Measurements from ENCODE around the gene SFPQ.

Gene SFPQ

GRCh38 chr1:35186239-35186638, 6.7 kb downstream of the SFPQ start:
- peaks cover 99% of the 10 kb centered on the region for H3K36me3 ChIP-seq (ENCODE audit: insufficient read depth, insufficient read length, low read length)
- H3K4me3 ChIP-seq (ENCODE audit: insufficient read length, low read depth) = no peak overlapping the region
- TF ChIP-seq YY1 (IDR thresholded peaks at IDR 0.05; ENCODE audit: insufficient read depth, insufficient read length) = no peak
- TF ChIP-seq ZNF274 (IDR thresholded peaks at IDR 0.05; ENCODE audit: low read depth, low read length) = no peak
- no peaks in the 10 kb centered on the region for H3K4me1 ChIP-seq (ENCODE audit: insufficient read depth, insufficient read length)
- no peaks in the 10 kb centered on the region for H3K9me3 ChIP-seq (ENCODE audit: insufficient read depth, low read length)
- no peak for DNase-seq (ENCODE audit: low read depth, low spot score)
- H3K9ac ChIP-seq (ENCODE audit: insufficient read length, low read depth) = no peak overlapping the region
- no peaks in the 10 kb centered on the region for H3K27me3 ChIP-seq (ENCODE audit: insufficient read depth, insufficient read length)

DNA sequence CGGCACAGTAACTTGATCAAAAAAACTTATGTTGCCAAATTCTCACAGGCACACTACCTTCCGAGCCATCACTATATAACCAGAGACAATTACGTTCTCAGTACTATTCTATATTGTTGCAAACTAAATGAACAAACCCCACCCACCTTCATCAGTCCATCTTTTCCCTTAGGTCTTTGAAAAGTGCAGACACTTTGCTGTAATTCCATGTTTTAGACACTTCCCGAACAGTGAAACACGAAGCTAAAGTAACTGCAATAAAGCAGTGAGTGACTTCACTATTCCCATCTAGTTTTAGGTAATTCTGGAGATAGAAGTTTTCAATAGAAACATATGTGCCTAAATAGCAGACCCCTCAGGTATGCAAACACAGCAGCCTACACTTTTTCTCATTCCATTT, 7.7 kb downstream of the SFPQ start:
- peaks cover 99% of the 10 kb centered on the region for H3K36me3 ChIP-seq (ENCODE audit: insufficient read depth, insufficient read length, low read length)
- H3K27me3 ChIP-seq (ENCODE audit: insufficient read depth, insufficient read length) = no peaks in the 10 kb centered on the region
- no peaks in the 10 kb centered on the region for H3K4me1 ChIP-seq (ENCODE audit: insufficient read depth, insufficient read length)
- no peak overlapping the region for H3K4me3 ChIP-seq (ENCODE audit: insufficient read length, low read depth)
- no peak for TF ChIP-seq SUZ12 (IDR thresholded peaks at IDR 0.05; ENCODE audit: extremely low read depth, insufficient read depth, insufficient read length)
- no peak for TF ChIP-seq YY1 (IDR thresholded peaks at IDR 0.05; ENCODE audit: insufficient read depth, insufficient read length)
- TF ChIP-seq ZNF274 (IDR thresholded peaks at IDR 0.05; ENCODE audit: low read depth, low read length) = no peak
- no peaks in the 10 kb centered on the region for H3K9me3 ChIP-seq (ENCODE audit: insufficient read depth, low read length)
- no peak overlapping the region for H3K9ac ChIP-seq (ENCODE audit: insufficient read length, low read depth)
- no peak for DNase-seq (ENCODE audit: low read depth, low spot score)

- H3K9ac ChIP-seq (ENCODE audit: insufficient read length, low read depth) = no peak overlapping the region
- H3K36me3 ChIP-seq (ENCODE audit: insufficient read depth, insufficient read length, low read length) = peaks cover 99% of the 10 kb centered on the region
- no peaks in the 10 kb centered on the region for H3K9me3 ChIP-seq (ENCODE audit: insufficient read depth, low read length)
- no peaks in the 10 kb centered on the region for H3K27me3 ChIP-seq (ENCODE audit: insufficient read depth, insufficient read length)
- no peak for TF ChIP-seq ZNF274 (IDR thresholded peaks at IDR 0.05; ENCODE audit: low read depth, low read length)
- TF ChIP-seq SUZ12 (IDR thresholded peaks at IDR 0.05; ENCODE audit: extremely low read depth, insufficient read depth, insufficient read length) = no peak
- no peak for TF ChIP-seq YY1 (IDR thresholded peaks at IDR 0.05; ENCODE audit: insufficient read depth, insufficient read length)
- no peak overlapping the region for H3K4me3 ChIP-seq (ENCODE audit: insufficient read length, low read depth)
- DNase-seq (ENCODE audit: low read depth, low spot score) = no peak
- no peaks in the 10 kb centered on the region for H3K4me1 ChIP-seq (ENCODE audit: insufficient read depth, insufficient read length)
Observed at GRCh38 chr1:35184495-35185199, 8.3 kb downstream of the SFPQ start.

DNA sequence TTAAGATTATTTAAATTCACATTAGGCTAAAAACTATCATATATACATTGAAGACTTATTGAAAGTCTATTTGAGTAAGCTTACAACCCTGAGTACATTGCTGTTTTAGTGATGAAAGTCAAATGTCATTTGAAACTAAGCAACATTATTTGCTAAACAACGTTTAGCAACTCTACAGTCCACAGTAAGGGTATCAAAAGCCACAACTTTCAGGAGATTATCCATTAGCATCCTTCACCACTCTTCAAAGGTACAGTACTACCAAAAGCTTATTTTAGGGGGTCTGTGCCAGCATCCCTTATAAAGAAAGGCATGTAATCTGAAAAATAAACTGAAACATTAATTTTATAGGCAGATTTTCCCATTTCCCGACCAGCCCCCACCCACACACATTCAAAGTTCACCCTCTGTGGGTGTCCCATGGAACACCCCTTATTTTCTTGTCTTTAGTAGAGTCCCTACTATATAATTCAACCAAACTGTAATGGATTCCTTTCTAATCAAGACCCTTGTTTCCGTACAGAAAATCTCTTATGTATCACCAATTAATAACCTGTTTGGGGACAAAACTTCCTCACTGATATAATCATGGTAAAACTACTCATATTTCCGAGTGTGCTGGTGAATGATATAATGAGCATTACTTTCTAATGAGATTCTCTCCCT, 11.0 kb downstream of the SFPQ start:
- peaks cover 99% of the 10 kb centered on the region for H3K36me3 ChIP-seq (ENCODE audit: insufficient read depth, insufficient read length, low read length)
- H3K27me3 ChIP-seq (ENCODE audit: insufficient read depth, insufficient read length) = no peaks in the 10 kb centered on the region
- no peak for DNase-seq (ENCODE audit: low read depth, low spot score)
- TF ChIP-seq YY1 (IDR thresholded peaks at IDR 0.05; ENCODE audit: insufficient read depth, insufficient read length) = no peak
- TF ChIP-seq SUZ12 (IDR thresholded peaks at IDR 0.05; ENCODE audit: extremely low read depth, insufficient read depth, insufficient read length) = no peak
- TF ChIP-seq ZNF274 (IDR thresholded peaks at IDR 0.05; ENCODE audit: low read depth, low read length) = no peak
- H3K4me3 ChIP-seq (ENCODE audit: insufficient read length, low read depth) = no peak overlapping the region
- no peak overlapping the region for H3K9ac ChIP-seq (ENCODE audit: insufficient read length, low read depth)
- H3K4me1 ChIP-seq (ENCODE audit: insufficient read depth, insufficient read length) = no peaks in the 10 kb centered on the region
- H3K9me3 ChIP-seq (ENCODE audit: insufficient read depth, low read length) = no peaks in the 10 kb centered on the region

DNA sequence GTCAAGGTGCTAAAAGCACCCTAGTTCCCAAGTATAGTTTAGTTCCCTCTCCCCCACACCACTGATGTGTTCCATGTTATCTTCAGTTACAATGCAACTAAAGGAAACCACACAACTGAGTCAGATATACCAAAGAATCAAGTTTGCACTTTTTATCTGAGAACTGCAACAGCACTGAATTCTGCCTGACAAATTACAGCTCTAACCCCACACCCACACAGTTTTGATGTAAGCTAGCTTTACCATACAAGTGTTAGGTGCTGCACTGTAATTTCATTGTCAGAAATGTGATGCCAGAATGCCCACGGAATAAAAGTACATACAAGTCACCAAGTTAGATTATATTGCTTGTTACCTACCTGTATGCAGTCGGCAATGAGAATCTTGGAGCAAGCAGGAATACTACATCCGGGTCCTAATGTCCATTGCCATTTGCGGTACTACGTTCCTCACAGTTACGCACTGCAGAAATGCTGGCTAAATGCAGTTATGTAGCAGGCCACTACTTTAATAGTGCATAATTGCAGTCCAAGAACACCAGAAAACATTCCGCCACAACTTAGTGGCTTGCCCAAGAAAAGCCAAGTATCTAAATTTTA, 12.1 kb downstream of the SFPQ start:
- no peak for TF ChIP-seq YY1 (IDR thresholded peaks at IDR 0.05; ENCODE audit: insufficient read depth, insufficient read length)
- no peak for TF ChIP-seq SUZ12 (IDR thresholded peaks at IDR 0.05; ENCODE audit: extremely low read depth, insufficient read depth, insufficient read length)
- no peak for TF ChIP-seq ZNF274 (IDR thresholded peaks at IDR 0.05; ENCODE audit: low read depth, low read length)
- no peaks in the 10 kb centered on the region for H3K9me3 ChIP-seq (ENCODE audit: insufficient read depth, low read length)
- no peak for DNase-seq (ENCODE audit: low read depth, low spot score)
- H3K4me1 ChIP-seq (ENCODE audit: insufficient read depth, insufficient read length) = no peaks in the 10 kb centered on the region
- H3K36me3 ChIP-seq (ENCODE audit: insufficient read depth, insufficient read length, low read length) = peaks cover 99% of the 10 kb centered on the region
- no peaks in the 10 kb centered on the region for H3K27me3 ChIP-seq (ENCODE audit: insufficient read depth, insufficient read length)
- no peak overlapping the region for H3K4me3 ChIP-seq (ENCODE audit: insufficient read length, low read depth)
- no peak overlapping the region for H3K9ac ChIP-seq (ENCODE audit: insufficient read length, low read depth)

DNA sequence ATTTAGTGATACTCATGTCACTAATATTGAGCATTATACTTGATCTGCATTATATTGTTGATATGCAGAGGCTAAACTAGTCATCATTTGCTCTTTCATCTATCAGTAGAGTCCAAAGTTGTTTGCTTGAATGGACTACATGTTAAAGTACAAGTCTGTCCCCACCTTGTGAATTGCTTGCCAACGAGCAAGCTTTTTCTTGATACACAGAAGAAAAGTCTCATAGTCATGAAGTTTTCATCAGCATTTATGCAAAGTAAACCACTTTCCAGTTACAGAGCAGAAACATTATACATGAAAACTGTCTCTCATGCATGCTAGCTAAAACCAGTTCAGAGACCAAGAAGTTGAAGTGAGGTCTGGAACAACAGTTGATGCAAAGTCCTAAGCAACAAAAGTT, 13.0 kb downstream of the SFPQ start:
- H3K4me3 ChIP-seq (ENCODE audit: insufficient read length, low read depth) = no peak overlapping the region
- no peaks in the 10 kb centered on the region for H3K4me1 ChIP-seq (ENCODE audit: insufficient read depth, insufficient read length)
- H3K36me3 ChIP-seq (ENCODE audit: insufficient read depth, insufficient read length, low read length) = peaks cover 99% of the 10 kb centered on the region
- DNase-seq (ENCODE audit: low read depth, low spot score) = no peak
- H3K27me3 ChIP-seq (ENCODE audit: insufficient read depth, insufficient read length) = no peaks in the 10 kb centered on the region
- H3K9me3 ChIP-seq (ENCODE audit: insufficient read depth, low read length) = no peaks in the 10 kb centered on the region
- TF ChIP-seq SUZ12 (IDR thresholded peaks at IDR 0.05; ENCODE audit: extremely low read depth, insufficient read depth, insufficient read length) = no peak
- no peak for TF ChIP-seq ZNF274 (IDR thresholded peaks at IDR 0.05; ENCODE audit: low read depth, low read length)
- no peak for TF ChIP-seq YY1 (IDR thresholded peaks at IDR 0.05; ENCODE audit: insufficient read depth, insufficient read length)
- H3K9ac ChIP-seq (ENCODE audit: insufficient read length, low read depth) = no peak overlapping the region

GRCh38 chr1:35178874-35179380, 14.0 kb downstream of the SFPQ start:
- Histone ChIP-seq H3K9me3 (ENCODE audit: insufficient read depth, low read length) (no peaks in the 10 kb centered on the region), H3K27me3 (ENCODE audit: insufficient read depth, insufficient read length) (no peaks in the 10 kb centered on the region), H3K36me3 (ENCODE audit: insufficient read depth, insufficient read length, low read length) (peaks cover 90% of the 10 kb centered on the region), H3K9ac (ENCODE audit: insufficient read length, low read depth) (no peak overlapping the region), H3K4me1 (ENCODE audit: insufficient read depth, insufficient read length) (no peaks in the 10 kb centered on the region), H3K4me3 (ENCODE audit: insufficient read length, low read depth) (no peak overlapping the region)
- no peak for DNase-seq (ENCODE audit: low read depth, low spot score)
- TF ChIP-seq YY1 (IDR thresholded peaks at IDR 0.05; ENCODE audit: insufficient read depth, insufficient read length) = no peak
- TF ChIP-seq ZNF274 (IDR thresholded peaks at IDR 0.05; ENCODE audit: low read depth, low read length) = no peak
- TF ChIP-seq SUZ12 (IDR thresholded peaks at IDR 0.05; ENCODE audit: extremely low read depth, insufficient read depth, insufficient read length) = no peak

Data from NT2/D1 (cell line).